Activated naive CD4-positive, alpha-beta T cell treated with anti-CD3 and anti-CD28 coated beads, Interleukin-2, amount 50 U/mL, for 16 hours (primary cell): ENCODE measurements around the gene GRIK1.

Experiments
- DNase-seq: peaks from one replicate; pipeline ENCODE4 v3.0.0-alpha.2; 2020

The GRIK1 gene

DNA sequence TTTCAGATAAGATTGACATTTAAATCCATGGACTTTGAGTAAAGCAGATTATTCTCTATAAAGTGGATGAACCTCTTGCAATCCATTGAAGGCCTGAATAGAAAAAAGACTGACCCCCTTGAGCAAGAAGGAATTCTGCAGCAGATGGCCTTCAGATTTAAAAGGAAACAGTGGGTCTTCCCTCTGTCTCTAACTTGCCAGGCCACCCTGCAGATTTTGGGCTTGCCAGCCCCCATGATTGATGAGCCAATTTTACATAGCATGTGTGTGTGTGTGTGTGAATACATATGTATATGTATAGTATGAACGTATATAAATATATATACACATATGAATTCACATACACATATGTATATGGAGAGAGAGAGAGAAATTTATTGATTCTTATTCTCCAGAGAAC, 113.4 kb downstream of the GRIK1 start:
- DNase-seq, result no peak

DNA sequence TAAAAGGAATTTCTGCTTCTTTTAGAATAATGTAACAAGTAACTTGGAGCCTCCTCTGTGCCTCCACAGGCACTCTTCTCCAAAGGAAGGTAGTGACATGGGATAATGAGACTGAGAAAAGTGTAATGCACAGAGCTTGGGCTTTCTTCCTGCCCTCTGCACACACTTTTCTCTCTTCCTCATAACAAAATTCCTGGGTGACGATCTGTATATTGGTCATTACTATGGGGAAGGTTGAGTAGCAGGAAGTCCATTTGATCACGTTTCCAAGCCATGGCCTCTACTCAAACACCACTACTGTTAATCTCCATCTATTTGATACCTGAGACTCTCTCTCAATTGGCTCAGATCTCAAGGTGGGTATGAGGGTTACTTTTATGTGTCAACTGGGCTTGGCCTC, 113.9 kb downstream of the GRIK1 start:
- DNase-seq, result no peak

GRCh38 chr21:29825345-29825744, 114.5 kb downstream of the GRIK1 start:
- no peak for DNase-seq

DNA sequence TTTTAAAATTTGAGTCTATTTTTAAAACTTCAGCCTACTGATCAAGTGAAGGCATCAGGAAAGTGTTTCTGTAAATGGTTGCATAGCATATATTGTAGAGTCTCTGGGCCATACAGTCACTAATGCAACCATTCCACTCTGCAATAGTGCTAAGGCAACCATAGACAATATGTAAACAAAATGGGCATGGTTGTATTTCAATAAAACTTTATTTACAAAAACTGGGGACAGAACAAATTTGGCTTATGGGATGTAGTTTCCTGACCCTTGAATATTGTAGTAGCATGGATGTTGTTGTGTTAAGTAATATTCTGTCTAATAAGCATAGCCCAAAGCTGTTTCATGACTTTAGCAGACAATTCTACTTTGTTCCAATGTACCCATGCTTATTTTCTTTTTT, 117.7 kb downstream of the GRIK1 start:
- DNase-seq, result no peak

DNA sequence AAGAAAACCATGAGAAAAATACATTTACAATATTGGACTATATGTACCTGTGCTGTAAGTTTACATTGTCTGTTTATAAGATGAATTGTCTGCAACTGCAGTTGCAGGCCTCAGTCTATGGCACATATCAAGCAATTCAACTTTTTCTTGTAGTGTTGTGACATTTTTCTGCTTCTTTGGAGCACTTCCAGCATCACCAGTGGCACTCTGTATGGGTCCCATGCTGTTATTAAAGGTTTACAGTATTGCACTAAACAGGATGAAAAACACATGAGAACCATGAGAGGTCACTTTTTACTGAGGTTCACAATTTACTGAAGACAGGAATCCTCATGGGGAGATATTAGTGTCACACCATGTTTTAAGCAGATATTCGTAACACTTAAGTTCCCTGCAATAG, 118.6 kb downstream of the GRIK1 start:
- no peak for DNase-seq

GRCh38 chr21:29819675-29820326, 120.0 kb downstream of the GRIK1 start:
- no peak for DNase-seq

DNA sequence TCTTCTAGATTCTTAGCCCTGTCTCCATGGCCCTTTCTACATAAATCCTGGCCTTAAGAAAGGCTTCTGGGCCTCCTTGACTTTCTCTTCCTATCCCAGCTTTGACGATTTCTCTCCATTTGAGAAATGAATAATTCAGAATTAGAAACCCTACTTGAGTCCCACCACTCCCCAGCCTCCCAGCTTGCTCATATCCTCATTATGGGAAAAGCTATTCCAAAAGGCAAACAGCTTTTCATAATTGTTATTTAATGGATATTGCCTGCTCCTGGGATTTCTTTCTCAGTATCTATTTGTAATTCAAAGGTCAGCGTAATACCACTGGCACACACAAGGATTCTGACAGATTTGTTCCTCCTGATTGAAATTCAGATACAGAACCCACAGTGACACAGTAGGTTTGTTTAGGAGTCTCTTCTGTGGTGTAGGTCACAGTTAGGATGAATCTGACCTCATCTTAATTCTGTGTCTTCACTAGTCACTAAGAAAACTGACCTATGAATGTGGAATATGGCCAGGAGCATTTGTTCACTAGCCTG, 121.3 kb downstream of the GRIK1 start:
- DNase-seq, result no peak

DNA sequence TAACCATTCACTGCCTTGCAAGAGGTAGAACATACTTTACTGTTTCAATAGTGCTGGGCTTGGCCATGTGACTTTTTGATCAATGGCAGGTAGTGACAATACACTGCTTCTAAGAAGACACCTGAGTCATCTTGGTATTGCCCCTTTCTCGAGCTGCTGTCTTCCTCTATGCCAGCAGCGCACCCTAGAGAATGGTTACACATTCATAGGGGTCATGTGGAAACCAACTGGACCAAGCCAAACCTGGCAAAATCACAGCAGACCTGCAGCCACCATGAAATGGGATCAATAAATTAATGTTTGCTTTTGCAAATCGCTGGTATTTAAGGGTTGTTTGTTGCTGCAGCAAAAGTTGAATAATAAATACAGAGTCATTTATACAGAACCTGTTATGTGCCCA, 122.3 kb downstream of the GRIK1 start:
- DNase-seq, result no peak

- DNase-seq, result no peak
Measured at GRCh38 chr21:29812947-29813346, 126.8 kb downstream of the GRIK1 start.

- DNase-seq, result no peak
Measured at GRCh38 chr21:29810871-29811270, 128.9 kb downstream of the GRIK1 start.

GRCh38 chr21:29808153-29808552, 131.6 kb downstream of the GRIK1 start:
- no peak for DNase-seq

GRCh38 chr21:29805105-29805504, 134.7 kb downstream of the GRIK1 start:
- no peak for DNase-seq

GRCh38 chr21:29803191-29803590, 136.6 kb downstream of the GRIK1 start:
- no peak for DNase-seq

DNA sequence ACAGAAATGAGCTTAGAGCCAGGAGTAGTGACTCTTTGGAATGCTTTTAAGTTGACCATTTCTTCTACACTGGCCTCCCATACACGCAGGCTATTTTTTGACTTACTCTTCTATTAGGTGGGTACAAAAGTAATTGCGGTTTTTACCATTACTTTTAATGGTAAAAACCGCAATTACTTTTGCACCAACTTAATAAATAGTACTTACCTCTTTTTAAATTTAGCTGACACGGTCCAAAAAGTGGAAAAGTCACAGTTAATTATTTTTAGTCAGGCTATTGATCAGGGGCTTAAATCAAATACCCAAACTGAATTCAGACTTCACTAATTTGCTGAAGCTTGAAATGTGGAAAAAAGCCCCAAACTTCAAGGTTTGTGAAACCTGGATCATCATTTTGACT, 138.7 kb downstream of the GRIK1 start:
- DNase-seq, result no peak

DNA sequence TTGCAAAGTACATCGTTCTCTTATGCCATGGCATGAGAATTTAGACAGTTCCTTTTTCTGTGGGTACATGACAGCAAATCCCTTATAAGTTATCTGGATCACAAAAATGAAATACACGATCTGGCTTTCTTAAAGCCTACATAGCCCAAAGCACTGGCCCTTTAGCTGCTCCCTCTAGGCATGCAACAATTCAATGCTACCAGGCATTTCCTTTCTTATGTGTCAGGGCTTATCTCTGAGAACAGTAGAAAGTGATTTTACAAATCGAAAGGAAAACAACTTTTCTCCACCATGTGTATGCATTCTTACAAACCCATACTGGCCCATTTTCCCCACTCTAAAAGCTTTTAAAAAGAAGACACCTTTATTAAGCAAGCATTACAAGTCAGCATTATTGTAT, 139.7 kb downstream of the GRIK1 start:
- no peak for DNase-seq

DNA sequence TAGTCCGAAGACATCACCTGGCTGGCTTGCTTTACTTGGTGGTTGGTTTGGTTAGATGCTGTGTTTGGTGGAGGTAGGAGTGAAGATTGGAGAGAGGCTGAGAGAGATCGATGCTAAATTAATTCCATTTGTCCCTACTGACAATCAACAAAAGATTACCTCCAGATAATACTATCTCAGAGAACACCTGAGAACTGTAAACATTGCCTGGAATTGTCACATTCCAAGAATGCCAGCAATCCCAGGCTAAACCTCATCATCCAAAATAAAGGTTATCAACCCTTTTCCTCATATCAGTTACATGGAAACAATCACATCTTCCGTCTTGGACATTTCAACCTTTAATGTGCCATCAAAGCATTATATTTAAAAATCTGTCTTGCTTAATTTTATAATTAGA, 141.0 kb downstream of the GRIK1 start:
- DNase-seq, result no peak

DNA sequence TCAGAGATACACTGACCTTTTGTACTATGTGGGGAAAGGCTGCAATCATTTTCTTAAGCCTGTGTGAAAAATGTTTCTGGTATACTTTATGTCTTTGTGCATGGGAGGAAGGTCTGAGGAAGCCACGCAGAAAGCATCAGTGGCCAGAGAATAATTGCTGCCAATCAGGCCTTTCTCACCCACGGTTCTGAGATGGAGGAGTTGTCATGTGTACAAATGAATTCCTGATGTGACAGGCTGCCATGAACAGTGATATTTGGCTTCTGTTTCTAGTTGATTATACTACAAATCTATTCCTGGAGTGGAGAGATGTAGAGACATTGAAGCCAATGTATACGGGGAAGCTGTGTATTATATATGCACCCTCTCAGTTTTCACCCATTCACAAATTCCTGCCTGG, 142.6 kb downstream of the GRIK1 start:
- DNase-seq, result no peak

- DNase-seq, result no peak
Measured at GRCh38 chr21:29793712-29794111, 146.1 kb downstream of the GRIK1 start.

DNA sequence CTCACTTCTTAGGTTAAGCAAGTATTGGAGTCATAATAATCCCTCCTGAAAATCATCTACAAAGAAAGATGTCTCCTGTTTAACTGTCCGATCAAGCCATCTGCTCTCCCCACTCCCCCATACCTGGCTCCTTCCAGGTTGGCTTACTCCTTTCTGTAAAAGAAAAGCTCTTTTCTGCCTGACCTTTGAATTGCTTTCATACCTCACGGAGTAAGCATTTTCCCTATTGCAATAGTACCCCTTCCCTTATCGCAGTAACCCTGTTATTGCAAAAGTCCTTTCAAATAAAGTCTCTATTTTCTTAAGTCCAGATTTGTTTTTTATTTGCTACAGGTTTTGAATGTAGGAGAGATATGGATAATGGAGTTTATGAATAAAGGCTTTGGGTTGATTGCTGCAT, 150.4 kb downstream of the GRIK1 start:
- no peak for DNase-seq

DNA sequence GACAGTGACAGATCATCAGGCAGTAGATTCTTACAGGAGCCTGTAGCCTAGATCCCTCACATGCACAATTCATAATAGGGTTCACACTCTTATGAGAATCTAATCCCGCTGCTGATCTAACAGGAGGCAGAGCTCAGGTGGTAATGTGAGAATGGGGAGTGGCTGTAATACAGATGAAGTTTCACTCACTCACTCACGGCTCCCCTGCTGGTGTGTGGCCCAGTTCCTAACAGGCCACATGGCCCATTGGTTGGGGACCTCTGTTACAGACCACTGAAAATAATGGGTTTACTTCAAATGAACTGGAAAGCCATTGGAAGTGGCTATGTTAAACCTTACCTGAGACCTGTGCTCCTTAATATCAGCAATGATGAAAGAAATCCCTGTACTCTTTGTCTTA, 151.0 kb downstream of the GRIK1 start:
- no peak for DNase-seq

- no peak for DNase-seq
Measured at GRCh38 chr21:29787361-29787909, 152.4 kb downstream of the GRIK1 start.

DNA sequence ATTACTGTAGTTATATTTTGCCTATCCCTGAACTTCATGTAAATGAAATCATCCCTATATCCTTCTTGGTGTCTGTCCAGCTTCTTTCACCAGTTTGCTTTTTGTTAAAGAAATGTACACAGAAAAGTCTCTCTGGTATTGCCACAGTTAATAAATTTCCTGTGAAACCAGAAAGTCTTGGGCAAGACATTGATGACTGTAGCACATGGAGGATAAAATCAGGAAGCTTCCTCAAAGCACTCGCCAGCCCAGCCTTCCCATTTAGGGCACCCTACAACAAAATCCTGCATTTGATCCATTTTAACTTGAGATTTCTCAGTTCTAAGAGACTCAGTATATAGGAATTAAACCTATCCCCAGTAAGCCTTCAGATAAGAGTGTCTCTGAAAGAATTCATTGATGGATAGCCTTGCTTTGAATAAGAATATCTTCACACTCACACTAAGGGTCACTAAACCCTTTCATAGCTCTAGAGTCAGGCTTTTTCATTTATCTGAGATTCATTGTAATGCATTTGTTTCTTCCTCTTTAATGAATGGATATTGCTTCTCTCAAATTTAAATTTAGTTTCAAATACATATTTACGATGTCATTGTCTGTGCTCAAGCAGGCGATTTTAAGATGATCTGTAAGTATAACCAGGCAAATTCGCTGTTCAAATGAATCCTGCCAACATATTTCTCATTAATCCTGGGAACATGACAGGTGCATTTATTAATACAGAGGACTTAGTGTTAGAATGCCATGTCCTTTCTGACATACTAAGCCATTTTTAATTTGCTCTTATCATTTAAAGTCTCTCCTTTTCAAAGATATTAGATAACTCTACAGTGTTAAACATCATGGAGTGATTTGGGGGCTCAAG, 153.1 kb downstream of the GRIK1 start:
- DNase-seq, result no peak

GRCh38 chr21:29777160-29777559, 162.6 kb downstream of the GRIK1 start:
- DNase-seq, result no peak

DNA sequence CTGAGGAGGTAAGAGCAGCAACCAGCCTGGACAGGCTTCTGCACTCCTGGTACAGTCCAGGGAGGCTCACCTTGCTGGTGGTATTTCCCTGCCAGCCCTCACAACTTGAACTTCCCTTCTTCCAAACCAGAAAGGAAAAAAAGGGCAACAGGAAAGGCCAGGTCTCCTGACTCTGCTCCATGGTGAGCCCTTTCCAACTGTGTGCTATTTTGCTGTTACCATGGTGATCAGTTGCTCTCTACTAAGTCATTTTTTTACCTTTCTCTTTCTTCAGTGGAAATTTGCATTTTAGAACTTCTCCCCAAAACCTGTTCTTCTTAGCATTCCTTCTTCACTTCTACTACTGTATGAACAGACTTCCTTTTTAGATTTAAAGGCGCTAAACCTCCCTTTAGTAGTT, 164.3 kb downstream of the GRIK1 start:
- no peak for DNase-seq
